HG03196 (cell line): ENCODE measurements around the gene STX8.

Experiments used
- ATAC-seq: cut with Tn5 transposase; IDR thresholded peaks from one replicate; pipeline ENCODE4 v1.9.1; 2021; ENCODE audit not compliant: unreplicated experiment

The STX8 gene

GRCh38 chr17:9308069-9308468, 267.6 kb downstream of the STX8 start:
- no peak for ATAC-seq

GRCh38 chr17:9307313-9307998, 268.2 kb downstream of the STX8 start:
- ATAC-seq = no peak

- ATAC-seq = no peak
These were observed 269.5 kb downstream of the STX8 start for GRCh38 chr17:9306086-9306485.

- no peak for ATAC-seq
These were observed 275.9 kb downstream of the STX8 start for GRCh38 chr17:9299695-9300094.

- no peak for ATAC-seq
These were observed 276.8 kb downstream of the STX8 start for GRCh38 chr17:9298776-9299295.

GRCh38 chr17:9298135-9298534, 277.5 kb downstream of the STX8 start:
- no peak for ATAC-seq

GRCh38 chr17:9294661-9295210, 280.9 kb downstream of the STX8 start:
- ATAC-seq = no peak

GRCh38 chr17:9292561-9292941, 283.1 kb downstream of the STX8 start:
- ATAC-seq = no peak

GRCh38 chr17:9291912-9292560, 283.6 kb downstream of the STX8 start:
- ATAC-seq = no peak

- ATAC-seq = no peak
These were observed 285.4 kb downstream of the STX8 start for GRCh38 chr17:9290226-9290613.

- no peak for ATAC-seq
These were observed 288.3 kb downstream of the STX8 start for GRCh38 chr17:9287306-9287705.

GRCh38 chr17:9286434-9286833, 289.2 kb downstream of the STX8 start:
- no peak for ATAC-seq

GRCh38 chr17:9285602-9286427, 289.8 kb downstream of the STX8 start:
- no peak for ATAC-seq

- ATAC-seq = no peak
These were observed 290.7 kb downstream of the STX8 start for GRCh38 chr17:9284884-9285283.

- ATAC-seq = no peak
These were observed 291.7 kb downstream of the STX8 start for GRCh38 chr17:9283909-9284308.

GRCh38 chr17:9279893-9280292, 295.7 kb downstream of the STX8 start:
- ATAC-seq = no peak

GRCh38 chr17:9274973-9275372, 300.6 kb downstream of the STX8 start:
- ATAC-seq = no peak

- ATAC-seq = no peak
These were observed 301.9 kb downstream of the STX8 start for GRCh38 chr17:9273428-9274391.

GRCh38 chr17:9272501-9273200, 303.0 kb downstream of the STX8 start:
- ATAC-seq = no peak

GRCh38 chr17:9271989-9272388, 303.6 kb downstream of the STX8 start:
- ATAC-seq = no peak
